GM21423 (cell line): Measurements from ENCODE around the gene MYO5B.

Source experiments
- ATAC-seq: cut with Tn5 transposase; IDR thresholded peaks from one replicate; pipeline ENCODE4 v1.9.1; 2021; ENCODE audit warnings: mild to moderate bottlenecking, moderate library complexity; ENCODE audit not compliant: unreplicated experiment

MYO5B gene

DNA sequence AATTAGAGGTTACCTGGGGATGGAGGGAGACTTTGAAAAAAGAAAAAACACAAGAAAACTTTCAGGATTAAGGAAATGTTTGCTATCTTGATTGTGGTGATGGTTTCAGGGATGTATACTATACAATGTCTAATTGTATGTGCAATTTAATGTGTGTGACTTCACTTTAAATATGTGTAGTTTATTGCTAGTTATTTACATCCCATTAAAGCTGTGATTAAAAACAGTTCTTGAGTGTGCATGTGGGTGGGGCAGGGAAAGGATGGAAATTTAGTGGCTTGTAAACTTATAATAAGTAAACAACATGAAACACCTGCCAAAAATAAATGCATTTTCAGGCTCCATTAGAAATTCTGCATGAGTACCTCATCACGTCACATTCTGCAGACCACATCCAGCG is 167.0 kb downstream of the MYO5B start:
- ATAC-seq: no peak

DNA sequence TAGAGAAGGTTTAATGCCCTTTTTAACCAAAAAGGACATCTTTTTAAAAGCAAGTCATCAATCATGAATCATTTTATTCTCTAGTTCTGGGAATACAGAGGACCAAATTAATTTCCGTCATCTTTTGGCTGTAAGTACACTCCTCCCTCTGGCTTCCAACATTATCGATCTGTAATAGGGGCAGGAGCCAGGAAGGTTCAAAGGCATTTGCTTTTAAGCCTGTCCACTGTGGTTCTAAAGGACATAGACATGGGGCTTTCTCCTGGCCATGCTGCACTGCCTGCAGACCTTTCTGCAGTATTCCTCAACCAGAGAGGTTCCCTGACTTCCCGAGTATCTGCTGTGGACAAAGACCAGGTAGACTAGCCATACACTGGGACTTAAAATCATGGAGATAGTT is 170.5 kb downstream of the MYO5B start:
- no peak for ATAC-seq

- no peak for ATAC-seq
Measured at GRCh38 chr18:50022985-50023384, 172.0 kb downstream of the MYO5B start.

DNA sequence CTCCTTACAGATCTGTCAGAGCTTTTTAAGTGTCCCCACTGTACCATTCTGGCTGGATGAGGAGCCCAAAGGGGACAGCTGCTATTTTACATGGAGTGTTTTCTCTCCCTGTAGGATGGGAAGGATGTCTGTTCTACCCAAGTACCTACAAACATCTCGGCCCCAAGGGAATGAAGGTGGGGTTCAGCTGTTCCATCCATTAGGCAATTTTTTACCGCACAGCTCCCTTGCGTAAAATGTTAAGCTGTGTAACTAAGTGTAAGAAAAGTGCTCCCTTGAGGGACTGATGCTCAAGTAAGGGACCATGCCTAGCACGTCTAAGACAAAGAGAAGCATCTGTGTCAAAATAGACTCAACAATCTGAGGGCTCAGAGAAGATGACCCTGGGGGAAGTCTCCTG is 180.3 kb downstream of the MYO5B start:
- no peak for ATAC-seq

DNA sequence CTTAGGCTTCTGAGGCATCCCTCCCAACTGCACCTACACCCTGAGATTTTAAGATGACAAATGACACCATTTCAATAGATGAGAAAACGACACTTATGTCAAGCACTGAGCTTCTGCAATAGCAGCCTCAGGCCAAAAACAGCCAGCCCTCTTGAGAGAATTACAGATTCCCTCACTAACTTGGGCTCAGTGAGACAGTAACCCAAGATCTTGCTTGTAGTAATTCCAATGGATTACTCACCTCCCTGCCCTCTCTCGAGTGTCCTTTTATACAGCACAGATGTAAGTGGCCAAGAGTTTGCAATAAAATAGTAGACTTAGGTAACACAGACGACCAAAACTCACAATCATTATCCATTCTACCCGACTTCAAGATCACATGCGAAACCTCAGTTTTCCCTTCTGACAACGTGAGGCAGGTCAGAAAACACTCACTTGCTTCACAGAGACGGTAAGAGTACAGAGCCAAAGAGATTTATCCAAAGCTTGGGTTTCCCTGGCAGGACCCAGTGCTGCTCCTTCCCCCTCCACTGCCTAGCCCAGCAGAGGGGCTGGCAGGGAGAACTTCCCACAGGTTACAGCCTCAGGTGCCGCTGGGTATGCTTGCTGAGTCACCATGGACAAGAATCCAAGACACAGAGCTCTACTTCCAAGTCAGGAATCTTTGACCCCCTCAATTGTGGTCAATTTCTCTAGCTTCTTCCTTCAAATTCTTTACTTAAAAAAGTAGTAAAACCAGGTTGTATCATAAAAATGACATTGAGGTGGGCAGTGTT is 181.4 kb downstream of the MYO5B start:
- ATAC-seq: no peak

- no peak for ATAC-seq
Measured at GRCh38 chr18:50011813-50012435, 183.0 kb downstream of the MYO5B start.

DNA sequence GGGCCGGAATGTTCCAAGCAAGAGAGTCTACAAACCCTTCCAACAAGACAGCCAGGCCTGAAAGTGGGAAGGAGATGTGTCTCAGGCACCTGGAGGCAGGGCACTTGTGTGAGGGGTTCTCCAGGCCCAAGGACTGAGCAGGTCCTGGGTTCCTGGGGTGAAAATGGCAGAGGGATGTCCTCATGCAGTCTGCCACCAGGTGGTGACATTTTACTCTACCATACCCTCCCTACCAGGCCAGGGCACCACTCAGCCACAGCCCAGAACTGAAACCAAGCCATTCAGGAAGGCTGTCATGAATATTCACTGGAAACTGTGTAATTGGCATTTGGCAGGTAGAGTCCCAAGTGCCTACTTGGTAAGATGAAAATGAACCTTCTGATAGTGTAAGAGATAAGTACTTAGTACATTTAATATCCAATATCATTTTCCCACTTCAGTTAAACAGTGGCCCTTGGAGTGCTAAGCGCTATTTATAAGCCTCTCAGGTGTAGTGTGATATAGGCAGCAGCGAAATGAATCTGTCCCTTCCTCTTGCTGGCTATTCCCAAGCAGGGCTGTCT is 185.1 kb downstream of the MYO5B start:
- peak; percentile 49 for ATAC-seq

DNA sequence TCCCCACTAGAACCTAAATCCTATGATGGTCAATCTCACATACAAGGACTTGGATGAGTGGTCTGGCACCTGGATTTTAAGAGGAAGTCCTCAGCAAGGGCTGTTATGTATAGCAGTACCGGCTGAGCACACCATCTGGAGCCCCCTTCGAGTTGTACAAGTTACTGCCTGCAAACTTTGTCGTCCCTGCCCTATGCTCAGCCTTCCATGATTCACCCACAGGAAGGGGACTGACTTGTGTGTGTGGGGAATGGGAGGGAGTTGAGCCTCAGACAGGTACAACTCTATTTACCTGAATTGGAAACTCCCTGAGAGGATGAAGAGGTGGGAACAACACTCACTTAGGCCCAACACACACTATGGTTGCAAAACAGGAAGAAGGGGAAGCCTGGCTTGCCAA is 186.6 kb downstream of the MYO5B start:
- ATAC-seq: no peak

DNA sequence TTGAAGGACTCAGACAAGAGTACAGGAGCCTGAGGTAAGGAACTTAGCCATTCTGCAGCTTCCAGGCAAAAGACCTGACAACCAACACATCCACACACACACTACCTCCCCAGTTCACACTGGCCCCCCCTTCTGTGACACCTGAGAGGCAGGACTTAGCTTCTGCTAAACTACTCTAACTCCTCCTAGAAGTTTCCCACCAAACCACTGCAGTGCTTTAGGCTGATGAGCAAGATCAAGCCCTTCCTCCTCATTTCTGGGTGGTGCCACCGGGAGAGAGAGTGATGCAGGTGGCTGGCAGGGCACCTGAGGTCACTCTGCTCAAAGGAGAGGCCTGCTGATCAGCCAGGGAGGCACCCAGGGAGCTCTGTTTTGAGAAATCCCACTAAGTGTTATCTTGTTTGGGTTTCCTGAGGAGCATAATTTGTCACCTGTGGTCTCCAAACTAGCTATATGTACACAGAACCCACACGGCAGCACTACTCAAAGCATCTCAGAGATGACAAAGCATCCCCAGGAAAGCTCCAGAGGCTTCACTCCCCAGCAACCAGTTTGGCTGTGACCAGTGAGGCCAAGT is 188.4 kb downstream of the MYO5B start:
- ATAC-seq: no peak

GRCh38 chr18:50004013-50004412 is 190.9 kb downstream of the MYO5B start:
- ATAC-seq: no peak

GRCh38 chr18:50002781-50003180 is 192.2 kb downstream of the MYO5B start:
- ATAC-seq: no peak

GRCh38 chr18:50000227-50000626 is 194.7 kb downstream of the MYO5B start:
- ATAC-seq: no peak

GRCh38 chr18:49999128-49999527 is 195.8 kb downstream of the MYO5B start:
- ATAC-seq: no peak

- no peak for ATAC-seq
Measured at GRCh38 chr18:49997558-49997957, 197.4 kb downstream of the MYO5B start.

DNA sequence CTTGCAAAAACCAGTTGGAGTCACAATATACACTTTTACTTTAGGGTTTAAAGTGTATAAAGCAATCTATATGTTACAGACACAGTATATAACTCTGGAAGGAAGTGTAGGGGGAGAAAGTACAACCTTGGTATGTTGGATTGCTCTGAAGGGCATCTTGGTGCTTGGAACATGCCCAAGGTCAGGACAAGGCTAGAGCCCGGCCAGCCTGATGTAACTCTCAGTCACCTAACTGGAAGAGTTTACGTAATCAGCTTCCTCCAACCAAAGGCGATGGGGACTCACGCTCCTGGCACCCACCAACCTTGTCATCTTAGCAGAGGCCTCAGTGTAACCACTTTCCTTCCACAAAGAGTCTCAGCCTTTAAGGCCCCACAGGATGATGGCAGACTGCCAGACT is 200.5 kb downstream of the MYO5B start:
- no peak for ATAC-seq

GRCh38 chr18:49993299-49993698 is 201.6 kb downstream of the MYO5B start:
- ATAC-seq: no peak

DNA sequence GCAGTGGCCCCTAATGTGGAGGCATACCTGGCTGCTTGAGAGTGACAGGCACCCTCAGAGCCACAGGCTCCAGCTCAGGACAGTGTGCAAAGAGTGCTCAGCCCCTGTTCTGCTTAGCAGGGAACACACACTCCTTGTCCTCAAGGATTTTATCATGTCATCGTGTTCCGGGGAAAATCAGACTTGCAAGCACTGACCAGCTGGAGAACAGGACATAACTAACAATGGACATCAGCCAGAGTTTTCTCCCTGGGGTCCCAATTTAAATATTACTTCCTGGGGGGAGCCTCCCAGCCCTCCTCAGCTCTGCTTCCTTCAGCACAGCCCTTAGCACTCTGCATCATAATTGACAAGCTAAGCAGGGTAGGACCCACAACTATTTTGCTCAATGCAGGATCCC is 206.2 kb downstream of the MYO5B start:
- no peak for ATAC-seq

DNA sequence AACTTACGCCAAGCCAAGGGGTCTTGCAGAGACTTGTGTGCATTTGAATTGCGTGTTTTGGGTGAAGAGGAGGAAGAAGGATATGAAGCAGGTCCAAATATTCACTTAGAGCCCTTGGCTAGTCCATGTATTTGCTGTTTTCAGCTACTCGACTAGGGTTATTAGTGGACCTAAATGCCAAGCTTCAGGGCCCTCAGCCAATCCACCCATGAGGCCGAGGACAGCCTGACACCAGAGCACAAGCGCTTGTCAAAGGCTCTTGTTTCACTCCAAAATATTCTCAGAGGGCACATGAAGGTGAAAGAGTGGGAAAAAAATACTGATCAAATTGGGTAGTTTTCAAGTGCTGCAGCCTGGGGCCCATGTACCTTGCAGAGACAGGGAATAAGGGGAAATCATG is 206.8 kb downstream of the MYO5B start:
- no peak for ATAC-seq

GRCh38 chr18:49985236-49985635 is 209.7 kb downstream of the MYO5B start:
- ATAC-seq: no peak

GRCh38 chr18:49980896-49981295 is 214.1 kb downstream of the MYO5B start:
- ATAC-seq: no peak

- ATAC-seq: no peak
Measured at GRCh38 chr18:49976795-49977560, 218.0 kb downstream of the MYO5B start.
